DMS114 treated with DMSO at 0.1 percent for 48 hours (cell line): ENCODE measurements around the gene TACR1.
"Not testable (repeated sequence)": the region's sequence is repeated elsewhere in the genome, so short reads cannot be mapped to it uniquely, and the experiment has no call there.

Source experiments
- DNase-seq: peaks from one replicate; lab custom pipeline; 2025; ENCODE audit not compliant: unreplicated experiment; lab: John Stamatoyannopoulos, UW

TACR1 gene

DNA sequence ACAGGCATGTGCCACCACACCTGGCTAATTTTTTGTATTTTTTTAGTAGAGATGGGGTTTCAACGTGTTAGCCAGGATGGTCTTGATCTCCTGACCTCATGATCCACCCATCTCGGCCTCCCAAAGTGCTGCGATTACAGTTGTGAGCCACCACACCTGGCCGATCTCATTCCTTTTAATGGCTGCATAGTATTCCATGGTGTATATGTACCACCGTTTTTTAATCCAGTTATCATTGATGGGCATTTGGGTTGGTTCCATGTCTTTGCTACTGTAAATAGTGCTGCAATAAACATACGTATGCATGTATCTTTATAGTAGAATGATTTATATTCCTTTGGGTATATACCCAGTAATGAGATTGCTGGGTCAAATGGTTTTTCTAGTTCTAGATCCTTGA is 51.4 kb downstream of the TACR1 start:
- not testable (repeated sequence) for DNase-seq

GRCh38 chr2:75146606-75147332 is 52.6 kb downstream of the TACR1 start:
- DNase-seq: no peak

DNA sequence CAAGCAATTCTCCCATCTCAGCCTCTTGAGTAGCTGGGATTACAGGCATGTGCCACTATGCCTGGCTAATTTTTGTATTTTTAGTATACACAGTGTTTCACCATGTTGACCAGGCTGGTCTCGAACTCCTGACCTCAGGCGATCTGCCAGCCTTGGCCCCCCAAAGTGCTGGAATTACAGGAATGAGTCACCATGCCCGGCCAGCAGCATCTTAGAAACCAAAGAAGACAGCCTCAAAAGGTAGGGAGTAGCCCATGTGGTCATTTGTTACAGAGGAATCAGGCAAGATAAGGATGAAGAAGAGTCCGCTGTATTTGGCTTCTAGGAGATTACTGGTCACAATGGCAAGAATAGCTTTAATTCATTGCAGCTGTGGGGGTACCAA is 53.1 kb downstream of the TACR1 start:
- DNase-seq: not testable (repeated sequence)

GRCh38 chr2:75142081-75142480 is 57.2 kb downstream of the TACR1 start:
- no peak for DNase-seq

DNA sequence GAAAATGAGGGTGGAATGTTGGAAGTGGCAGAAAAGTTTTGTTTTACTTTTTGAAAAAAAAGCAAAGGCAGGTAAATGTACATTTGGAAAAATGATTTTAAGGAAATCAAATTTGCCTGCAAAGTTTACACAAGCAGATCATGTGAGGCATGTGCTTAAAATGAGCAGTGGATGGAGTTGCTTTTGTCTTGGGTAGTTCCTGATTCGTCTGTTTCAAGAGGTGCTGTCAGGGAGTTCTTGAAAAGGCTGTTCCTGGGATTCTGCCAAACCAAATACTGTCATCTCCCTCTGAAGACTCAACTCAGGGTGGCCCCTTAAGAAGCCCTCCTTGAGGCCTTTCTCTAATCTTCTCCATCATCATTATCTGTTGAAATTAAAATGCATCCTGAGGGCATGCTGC is 59.0 kb downstream of the TACR1 start:
- no peak for DNase-seq

- no peak for DNase-seq
These were observed 60.1 kb downstream of the TACR1 start for GRCh38 chr2:75139171-75139570.

DNA sequence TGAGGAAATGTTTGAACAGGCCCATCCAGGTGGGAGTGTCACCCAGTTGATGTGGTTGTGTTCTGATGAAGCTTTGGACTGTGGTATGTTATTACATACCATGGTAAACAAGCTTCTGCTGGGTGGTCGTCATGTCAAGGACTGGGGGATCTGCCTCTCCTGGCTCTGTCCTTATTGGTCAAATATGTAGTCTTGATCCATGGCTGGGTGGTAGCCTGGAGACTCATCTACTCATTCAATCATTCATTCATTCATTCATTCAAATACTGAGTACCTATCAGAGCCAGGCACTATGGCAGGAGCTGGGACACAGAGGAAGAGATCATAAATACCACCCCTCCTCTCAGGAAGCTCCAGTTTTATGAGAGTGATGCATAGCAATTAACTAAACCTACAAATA is 60.8 kb downstream of the TACR1 start:
- DNase-seq: no peak

DNA sequence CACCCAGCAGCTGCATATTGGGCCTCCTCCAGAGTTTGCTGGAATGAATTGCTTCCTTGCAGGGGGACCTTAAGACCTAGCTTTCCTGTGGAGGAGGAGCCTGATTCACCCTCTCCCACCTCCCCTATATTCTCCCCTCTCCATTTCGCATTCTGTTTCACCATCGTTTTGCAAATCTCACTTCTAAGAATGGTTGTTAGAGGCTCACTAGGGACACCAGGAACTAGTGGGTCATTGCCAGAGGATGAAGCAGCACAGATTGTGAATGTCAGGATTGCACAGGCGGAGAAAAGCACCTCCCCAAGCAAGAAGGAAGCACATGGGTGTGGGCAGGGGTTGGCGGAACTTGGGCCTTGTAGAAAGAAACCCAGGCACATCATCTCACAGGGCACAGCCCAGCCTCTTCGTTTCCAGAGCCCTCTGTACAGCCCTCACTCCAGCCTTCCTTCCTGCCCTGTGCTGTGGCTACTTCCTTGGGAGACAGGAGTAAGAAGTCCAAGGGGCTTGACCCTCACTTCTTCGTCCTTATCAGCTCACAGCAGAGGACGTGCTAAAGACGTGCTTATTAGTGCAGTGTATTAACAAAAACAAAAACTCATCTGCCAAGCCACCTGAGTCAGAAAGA is 63.4 kb downstream of the TACR1 start:
- no peak for DNase-seq

- DNase-seq: no peak
These were observed 64.5 kb downstream of the TACR1 start for GRCh38 chr2:75134860-75135259.

- DNase-seq: no peak
These were observed 65.4 kb downstream of the TACR1 start for GRCh38 chr2:75133621-75134570.

DNA sequence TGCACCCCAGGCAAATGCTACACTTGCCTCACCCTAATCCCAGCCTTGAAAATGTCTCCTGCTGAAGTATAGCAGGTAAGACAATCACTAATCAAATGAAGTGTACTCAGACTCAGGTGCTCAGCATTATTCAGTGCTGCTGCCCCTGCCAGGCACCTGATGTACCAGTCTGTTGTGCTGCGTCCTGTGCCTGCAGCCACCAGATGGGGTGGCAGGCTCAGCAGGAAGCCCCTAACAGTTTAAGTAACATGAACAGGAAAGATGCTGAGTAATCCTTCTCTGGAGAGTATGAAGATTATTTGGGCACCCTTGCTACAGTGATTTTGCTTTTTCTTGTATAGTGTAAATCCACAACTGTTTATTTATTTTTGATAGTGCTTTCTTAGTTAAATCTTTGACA is 69.1 kb downstream of the TACR1 start:
- no peak for DNase-seq

DNA sequence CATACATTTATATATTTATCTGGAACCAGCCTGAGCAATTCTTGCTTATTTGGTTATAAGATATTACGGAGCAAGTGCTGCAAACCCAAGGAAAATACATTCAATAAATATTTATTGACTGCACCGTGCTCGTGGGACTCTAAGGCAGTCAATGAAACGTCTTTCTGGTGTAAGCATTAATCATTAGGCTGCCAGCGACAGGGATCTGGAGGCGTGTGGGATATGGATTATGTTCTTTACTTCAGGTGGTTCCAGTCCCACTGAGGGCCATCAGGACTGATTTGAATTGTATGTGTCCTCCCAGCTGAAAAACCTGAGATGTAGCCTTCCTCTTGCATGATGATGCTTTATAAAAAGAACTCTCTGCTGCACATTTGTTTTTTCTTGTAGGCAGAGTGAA is 75.4 kb downstream of the TACR1 start:
- DNase-seq: no peak

DNA sequence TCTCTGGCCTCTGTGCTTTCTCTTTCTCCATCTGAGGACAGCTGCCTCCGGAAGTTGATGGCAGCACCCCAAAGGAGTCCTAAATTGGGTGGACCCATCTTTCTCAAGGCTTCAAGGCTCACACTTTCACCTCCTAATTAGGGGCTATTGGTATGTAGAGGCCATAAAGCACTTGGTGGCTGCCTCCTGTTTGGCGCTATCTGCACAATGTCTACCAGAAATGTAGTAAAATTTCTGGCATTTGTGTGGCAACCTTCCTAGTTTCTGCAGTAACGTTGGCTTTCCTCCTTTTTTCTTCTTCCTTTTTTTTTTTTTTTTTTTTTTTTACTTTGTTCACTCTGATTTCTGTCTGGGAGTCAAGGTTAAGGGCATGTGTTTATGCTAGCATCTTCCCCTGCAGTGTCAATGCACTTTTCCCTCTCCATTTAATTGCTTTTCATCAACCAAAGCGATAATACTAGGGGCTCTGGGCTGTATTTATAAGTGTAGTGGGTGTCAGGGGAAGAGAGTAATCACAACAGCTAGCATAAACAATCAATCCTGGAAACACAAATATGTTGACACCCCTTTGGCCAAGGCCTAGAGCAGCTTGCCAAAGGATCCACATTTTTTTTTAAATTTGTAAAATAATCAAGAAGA is 86.0 kb downstream of the TACR1 start:
- no peak for DNase-seq

DNA sequence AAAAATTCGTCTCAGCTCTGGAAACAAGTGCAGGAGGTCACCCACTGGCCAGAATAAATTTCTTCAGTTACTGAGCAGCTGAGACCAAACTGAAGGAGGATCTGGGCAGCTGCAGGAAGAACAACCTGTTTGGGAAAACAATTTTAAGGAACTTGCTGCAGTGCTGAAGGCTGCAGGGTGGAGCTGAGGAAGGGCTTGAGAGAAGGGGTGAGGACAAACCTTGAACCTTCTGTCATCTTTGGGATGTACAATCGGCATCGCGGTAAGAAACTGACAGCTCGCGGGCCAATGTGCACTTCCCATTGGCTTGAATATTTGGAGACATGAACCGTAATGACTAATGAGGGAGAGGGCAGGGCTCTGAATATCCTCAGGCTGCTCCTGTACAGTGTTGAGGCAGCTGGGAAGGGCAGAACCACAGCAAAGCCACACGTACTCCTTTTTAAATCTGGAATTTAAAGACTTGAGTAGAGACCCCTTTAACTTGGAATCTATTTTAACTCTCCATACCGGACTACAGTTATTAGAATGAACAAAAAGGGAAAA is 90.3 kb downstream of the TACR1 start:
- peak; percentile 8 for DNase-seq

DNA sequence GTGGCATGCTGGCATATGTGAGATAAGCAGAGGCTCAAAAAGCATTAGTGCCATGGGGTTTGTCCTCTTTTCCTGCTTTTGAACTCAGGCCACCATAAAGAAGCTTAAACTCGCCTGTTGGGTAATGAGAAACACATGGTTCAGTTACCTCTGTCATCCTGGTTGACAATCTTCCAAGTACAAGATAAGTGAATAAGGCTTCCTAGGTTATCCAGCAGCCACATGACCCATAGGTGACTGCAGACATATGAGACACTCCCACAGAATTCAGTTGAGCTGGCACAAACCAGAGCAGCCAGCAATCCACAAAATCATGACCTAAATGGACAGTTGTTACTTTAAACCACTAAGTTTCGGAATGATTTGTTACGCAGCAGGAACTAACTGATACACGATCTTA is 97.3 kb downstream of the TACR1 start:
- DNase-seq: no peak

DNA sequence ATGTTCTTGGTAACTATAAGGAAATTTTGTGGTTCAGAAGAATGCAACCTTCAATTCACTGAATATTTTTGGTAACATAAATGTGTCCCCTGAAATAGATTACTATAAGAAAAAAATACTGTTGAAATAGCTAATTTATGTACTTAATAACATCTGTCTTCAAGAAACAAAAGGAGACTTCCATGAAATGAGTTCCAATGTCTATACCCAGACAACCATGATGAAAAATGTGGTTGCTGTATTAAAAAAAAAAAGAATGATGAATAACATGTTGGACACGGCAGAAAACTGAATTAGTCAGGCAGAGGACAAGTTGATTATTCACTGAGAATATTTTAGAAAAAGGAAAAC is 98.5 kb downstream of the TACR1 start:
- no peak for DNase-seq

- DNase-seq: no peak
These were observed 99.1 kb downstream of the TACR1 start for GRCh38 chr2:75100011-75100800.

DNA sequence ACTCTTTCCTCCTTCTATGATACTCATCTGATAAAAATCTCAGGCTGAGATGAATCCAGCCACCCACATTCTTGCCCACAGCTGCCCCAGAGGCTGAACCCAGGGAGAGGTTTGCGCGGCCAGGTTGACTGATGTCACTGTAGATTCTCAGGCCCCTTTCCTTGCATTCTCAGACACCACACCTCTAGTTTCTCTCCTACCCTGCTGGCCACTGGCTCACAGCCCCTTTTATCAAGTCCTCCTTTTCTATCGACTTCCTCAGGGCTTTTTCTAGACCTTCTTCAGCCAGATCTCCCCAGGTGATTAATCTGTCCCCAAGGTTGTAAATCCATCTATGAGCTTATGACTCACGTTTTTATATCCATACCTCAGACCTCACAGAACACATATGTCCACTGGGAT is 99.8 kb downstream of the TACR1 start:
- DNase-seq: no peak

DNA sequence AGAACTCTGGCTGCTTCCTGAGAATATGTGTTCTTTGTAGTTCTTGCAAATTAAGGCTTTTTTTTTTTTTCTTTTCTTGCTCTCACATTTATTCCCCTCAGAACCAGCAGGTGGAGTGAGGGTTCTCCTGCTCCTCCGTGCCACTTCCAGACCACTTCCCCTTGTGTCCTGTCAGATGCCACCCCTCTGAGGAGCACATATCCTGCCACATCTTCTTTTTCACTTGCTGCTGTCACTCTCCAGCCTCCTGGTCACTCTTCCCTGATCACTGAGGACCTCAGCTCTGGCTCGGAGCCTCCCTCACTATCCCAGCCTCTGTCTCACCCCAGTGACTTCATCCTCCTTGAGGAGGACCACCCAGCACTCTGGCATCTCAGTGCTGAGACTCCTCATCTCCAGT is 100.5 kb downstream of the TACR1 start:
- peak; percentile 26 for DNase-seq

GRCh38 chr2:75097831-75098230 is 101.5 kb downstream of the TACR1 start:
- DNase-seq: no peak
